K562 (cell line): Measurements from ENCODE around the gene ZNF646. TPM values are rescaled to one million over a fixed set of nuclear protein-coding genes. Genes with fewer than 3 reads are reported as not detected.
A peak's percentile ranks its signal among the peaks of the same experiment; 100 is the strongest.

ENCODE experiments used
- CHD1 ChIP-seq: fragments of 200-600 bp; sonication (generic); IDR thresholded peaks from one replicate; pipeline ENCODE4 v1.6.1; 2012; ENCODE audit warnings: mild to moderate bottlenecking, moderate library complexity, low read length, inconsistent platforms
- ESRRA ChIP-seq: fragments of 450-650 bp; IDR thresholded peaks from 2 replicates; pipeline ENCODE4 v1.6.1; 2014; ENCODE audit warnings: low read depth, mild to moderate bottlenecking, moderate library complexity, borderline replicate concordance
- ILF3 ChIP-seq: fragments of 450-650 bp; IDR thresholded peaks from 2 replicates; pipeline ENCODE4 v1.6.1; 2018; ENCODE audit warnings: antibody characterized with exemption, mild to moderate bottlenecking, moderate library complexity, borderline replicate concordance
- MYNN ChIP-seq, 2 experiments: sonication (generic); formaldehyde crosslinking in 1 of 2; IDR thresholded peaks; 2 replicates each; pipeline versions ENCODE4 v1.5.0 to v1.6.1; 2016 to 2020; ENCODE audit warnings: antibody characterized with exemption in 1 of 2, missing genetic modification reagents in 1 of 2
- NONO ChIP-seq, 2 experiments: fragments of 200-400 bp in 1 of 2; fragments of 450-650 bp in 1 of 2; formaldehyde crosslinking in 1 of 2; IDR thresholded peaks; 2 replicates each; pipeline ENCODE4 v1.6.1; 2017; ENCODE audit warnings: low read depth in 2 of 2, mild to moderate bottlenecking in 2 of 2, moderate library complexity in 2 of 2, low read length in 1 of 2
- RFX1 ChIP-seq: fragments of 450-650 bp; IDR thresholded peaks from 2 replicates; pipeline ENCODE4 v1.6.1; 2016; ENCODE audit warnings: mild to moderate bottlenecking, moderate library complexity
- RREB1 ChIP-seq: fragments of 250-450 bp; sonication (Bioruptor Pico); IDR thresholded peaks from 2 replicates; pipeline ENCODE4 v1.4.0; 2020
- SNRNP70 ChIP-seq: fragments of 200-400 bp; formaldehyde crosslinking; optimal IDR thresholded peaks from 2 replicates; pipeline ENCODE3; 2017; ENCODE audit warnings: low read depth, low read length
- SPI1 ChIP-seq: IDR thresholded peaks from 2 replicates; pipeline ENCODE4 v1.6.1; 2011; ENCODE audit warnings: low read depth, low read length, control low read depth, borderline replicate concordance
- SREBF2 ChIP-seq: sonication (generic); formaldehyde crosslinking; IDR thresholded peaks from 2 replicates; pipeline ENCODE4 v1.4.0; 2020; ENCODE audit warnings: mild to moderate bottlenecking, missing genetic modification reagents
- U2AF1 ChIP-seq: fragments of 200-400 bp; formaldehyde crosslinking; optimal IDR thresholded peaks from 2 replicates; pipeline ENCODE3; 2017; ENCODE audit warnings: mild to moderate bottlenecking, low read depth, low read length, moderate library complexity
- ZNF121 ChIP-seq: sonication (generic); formaldehyde crosslinking; conservative IDR thresholded peaks from 2 replicates; pipeline ENCODE4 v1.8.0; 2022; ENCODE audit warnings: missing genetic modification reagents
- ZNF551 ChIP-seq: fragments of 250-450 bp; sonication (Bioruptor Pico); IDR thresholded peaks from 2 replicates; pipeline ENCODE4 v1.5.0; 2021; ENCODE audit warnings: mild to moderate bottlenecking, moderate library complexity
- ZNF583 ChIP-seq: fragments of 250-450 bp; sonication (Bioruptor Pico); IDR thresholded peaks from 2 replicates; pipeline ENCODE4 v1.4.0; 2020
- ZNF699 ChIP-seq: fragments of 250-450 bp; sonication (Bioruptor Pico); IDR thresholded peaks from 2 replicates; pipeline ENCODE4 v1.8.0; 2021; ENCODE audit warnings: mild to moderate bottlenecking, moderate library complexity; ENCODE audit not compliant: insufficient replicate concordance
- polyA plus RNA-seq, 8 experiments: library from polyadenylated mRNA; depleted of rRNA in 4 of 8; stranded (reverse) in 5 of 8; unstranded in 3 of 8; fragments of >200 nt; fragmentation: Nextera tagmentation in 2 of 8; fragmentation: Illumina TruSeq in 1 of 8; extraction: Ambion mirVana in 2 of 8; extraction: Trizol in 1 of 8; gene quantifications; 2 replicates each; pipeline versions ENCODE4 v1.2.1 to v1.2.3, GENCODE V29; 2011 to 2014; ENCODE audit warnings: inconsistent platforms in 1 of 8, missing spikeins in 1 of 8
- total RNA-seq, 7 experiments: library from RNA; depleted of rRNA in 6 of 7; stranded (reverse); fragments of >200 nt in 6 of 7; fragmentation: Illumina TruSeq in 2 of 7; extraction: Trizol in 2 of 7; gene quantifications; 2 replicates each; pipeline versions ENCODE4 v1.2.1 to v1.2.3, GENCODE V29; 2011 to 2021; ENCODE audit warnings: low replicate concordance in 1 of 7
- TF ChIP-seq, protein P1 (sequence below): fragments of 450-650 bp; IDR thresholded peaks from 2 replicates; pipeline ENCODE4 v1.6.1; 2017; ENCODE audit warnings: mild to moderate bottlenecking, moderate library complexity
- TF ChIP-seq, protein P2 (sequence below), 3 experiments: fragments of 200-800 bp in 1 of 3; sonication (Bioruptor generic) in 1 of 3; sonication (generic) in 1 of 3; formaldehyde crosslinking in 1 of 3; IDR thresholded peaks; 2 replicates each; pipeline versions ENCODE4 v1.6.1 to v1.8.0; 2016 to 2022; ENCODE audit warnings: mild to moderate bottlenecking in 2 of 3, missing compliant biosample characterization in 2 of 3, missing genetic modification characterization in 2 of 3, missing genetic modification reagents in 1 of 3

ZNF646 gene
- total and polyA plus RNA-seq, 9 of the 15 experiments (the other 6 are each of a cell fraction or from before 2014, with no cell fraction given) = 0.08 to 20.6 (median 8.0) TPM

- peak; percentile 65; the same call in 1 of the 2 replicates for TF ChIP-seq RREB1 (CRISPR knock-in tag)
- no peak for TF ChIP-seq MYNN (IDR thresholded peaks at IDR 0.05)
- no peak for TF ChIP-seq MYNN (CRISPR knock-in tag; IDR thresholded peaks at IDR 0.05)
- TF ChIP-seq RFX1 = no peak
- peak; percentile 100 for TF ChIP-seq ZNF121
- TF ChIP-seq, protein P1, sequence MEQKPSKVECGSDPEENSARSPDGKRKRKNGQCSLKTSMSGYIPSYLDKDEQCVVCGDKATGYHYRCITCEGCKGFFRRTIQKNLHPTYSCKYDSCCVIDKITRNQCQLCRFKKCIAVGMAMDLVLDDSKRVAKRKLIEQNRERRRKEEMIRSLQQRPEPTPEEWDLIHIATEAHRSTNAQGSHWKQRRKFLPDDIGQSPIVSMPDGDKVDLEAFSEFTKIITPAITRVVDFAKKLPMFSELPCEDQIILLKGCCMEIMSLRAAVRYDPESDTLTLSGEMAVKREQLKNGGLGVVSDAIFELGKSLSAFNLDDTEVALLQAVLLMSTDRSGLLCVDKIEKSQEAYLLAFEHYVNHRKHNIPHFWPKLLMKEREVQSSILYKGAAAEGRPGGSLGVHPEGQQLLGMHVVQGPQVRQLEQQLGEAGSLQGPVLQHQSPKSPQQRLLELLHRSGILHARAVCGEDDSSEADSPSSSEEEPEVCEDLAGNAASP = no peak
- TF ChIP-seq ILF3 = no peak; the same call in 1 of the 2 replicates
- peak; percentile 90 for TF ChIP-seq U2AF1
- peak; percentile 66; the same call in 1 of the 2 replicates for TF ChIP-seq ESRRA
- TF ChIP-seq SREBF2 (CRISPR knock-in tag) = no peak
- peak; percentile 86 for TF ChIP-seq SPI1
- peak; percentile 63 to 89; a peak in 3 of 4 replicates for TF ChIP-seq NONO (IDR thresholded peaks at IDR 0.05; ENCODE audit: low read depth in 2 of 2, low read length in 1 of 2)
- TF ChIP-seq, protein P2, sequence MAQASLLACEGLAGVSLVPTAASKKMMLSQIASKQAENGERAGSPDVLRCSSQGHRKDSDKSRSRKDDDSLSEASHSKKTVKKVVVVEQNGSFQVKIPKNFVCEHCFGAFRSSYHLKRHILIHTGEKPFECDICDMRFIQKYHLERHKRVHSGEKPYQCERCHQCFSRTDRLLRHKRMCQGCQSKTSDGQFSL (CRISPR knock-in tag; IDR thresholded peaks at IDR 0.05) = no peak
- TF ChIP-seq, protein P2 (tag; IDR thresholded peaks at IDR 0.05) = no peak
- TF ChIP-seq CHD1 = no peak
- no peak for TF ChIP-seq ZNF583
- no peak for TF ChIP-seq SNRNP70
- TF ChIP-seq ZNF699 (CRISPR knock-in tag) = no peak
- TF ChIP-seq ZNF551 (CRISPR knock-in tag) = no peak
Observed at GRCh38 chr16:31073142-31073969, 866 bp upstream of the ZNF646 start (continued).
